NCI-H510A (cell line): ENCODE data around the gene LRRC4C.
"Not testable (repeated sequence)": the region's sequence is repeated elsewhere in the genome, so short reads cannot be mapped to it uniquely, and the experiment has no call there.

Experiments used
- DNase-seq: peaks from one replicate; lab custom pipeline; 2025; lab: John Stamatoyannopoulos, UW

LRRC4C gene

GRCh38 chr11:41018224-41018623 lies 441.2 kb downstream of the LRRC4C start:
- DNase-seq = no peak

DNA sequence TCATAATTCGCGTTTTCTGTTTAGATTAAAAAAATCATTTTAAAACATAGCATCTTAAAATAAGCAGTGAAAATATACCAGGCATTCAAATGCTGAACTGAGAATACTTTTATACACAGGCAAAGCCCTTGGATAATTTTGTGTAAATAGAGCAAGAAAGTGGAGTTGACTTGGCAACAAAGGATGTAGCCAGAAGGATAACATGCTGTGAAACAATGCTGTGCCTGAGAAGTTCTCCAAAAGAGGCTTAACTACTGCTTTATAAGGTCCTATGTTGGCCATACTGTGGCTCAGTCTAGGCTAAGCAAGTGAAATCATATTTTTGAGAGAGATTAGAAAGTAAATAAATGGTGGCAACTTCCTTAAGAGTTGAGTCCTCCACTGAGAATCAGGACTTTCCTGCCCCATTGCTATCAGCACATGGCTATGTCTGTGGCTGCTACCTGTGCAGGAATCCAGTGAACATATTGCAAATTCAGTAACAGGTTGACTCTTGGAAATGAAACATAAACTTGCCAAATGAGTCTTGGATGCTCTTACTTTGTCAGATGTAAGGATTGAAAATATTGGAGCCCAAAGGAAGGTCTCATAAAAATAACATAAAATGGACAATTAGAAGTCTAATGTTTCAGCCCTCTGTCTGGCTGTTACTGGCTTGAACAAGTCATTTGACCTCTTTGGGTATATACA lies 448.9 kb downstream of the LRRC4C start:
- no peak for DNase-seq

GRCh38 chr11:41005986-41006385 lies 453.5 kb downstream of the LRRC4C start:
- DNase-seq = no peak

GRCh38 chr11:41003339-41004282 lies 455.8 kb downstream of the LRRC4C start:
- no peak for DNase-seq

DNA sequence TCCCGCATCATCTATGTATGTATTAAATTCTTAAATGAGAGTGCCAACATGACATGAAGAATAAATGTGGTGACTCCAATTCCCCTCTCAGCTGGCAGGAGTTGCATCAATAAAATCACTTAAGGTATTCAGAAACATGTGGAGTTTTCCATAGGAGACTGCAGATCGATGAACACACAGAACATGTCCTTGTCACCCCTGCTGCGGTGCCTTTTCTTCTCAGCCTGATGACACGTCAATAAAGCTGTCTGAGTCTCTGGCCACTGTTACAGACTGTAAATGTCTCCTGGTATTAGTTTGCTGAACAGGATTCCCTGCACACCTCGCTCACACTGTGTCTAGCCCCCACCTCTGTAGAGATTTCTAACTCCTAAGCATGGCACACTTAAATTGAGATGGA lies 460.5 kb downstream of the LRRC4C start:
- no peak for DNase-seq

GRCh38 chr11:40987776-40988435 lies 471.5 kb downstream of the LRRC4C start:
- no peak for DNase-seq

GRCh38 chr11:40986320-40986719 lies 473.1 kb downstream of the LRRC4C start:
- DNase-seq = no peak

- no peak for DNase-seq
Observed at GRCh38 chr11:40975076-40975475, 484.4 kb downstream of the LRRC4C start.

DNA sequence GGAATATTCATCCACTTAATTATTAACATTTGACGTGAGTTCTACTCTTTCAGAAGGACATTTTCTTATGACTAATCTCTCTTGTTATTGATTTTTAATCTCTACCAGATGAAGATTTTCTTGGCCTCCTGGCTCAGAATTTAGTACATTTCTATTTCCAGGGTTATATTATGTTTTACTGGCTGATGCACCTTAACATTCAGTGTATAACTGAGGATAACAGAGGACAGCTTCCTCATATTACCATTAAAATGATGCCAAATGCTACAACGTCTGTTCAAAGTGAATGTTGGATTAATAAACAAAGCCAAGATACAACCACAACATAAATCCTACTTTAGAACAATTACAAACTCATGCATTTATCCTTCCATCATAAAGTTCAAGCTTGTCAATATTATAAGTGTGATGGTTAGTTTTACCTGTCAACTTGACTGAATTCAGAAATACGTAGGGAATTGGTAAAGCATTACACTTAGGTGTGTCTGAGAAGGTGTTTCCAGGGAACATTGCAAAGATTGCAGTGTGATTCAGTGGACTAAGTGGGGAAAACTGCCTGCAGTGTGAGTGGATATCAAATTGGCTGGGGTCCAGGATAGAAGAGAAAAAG lies 485.2 kb downstream of the LRRC4C start:
- no peak for DNase-seq

DNA sequence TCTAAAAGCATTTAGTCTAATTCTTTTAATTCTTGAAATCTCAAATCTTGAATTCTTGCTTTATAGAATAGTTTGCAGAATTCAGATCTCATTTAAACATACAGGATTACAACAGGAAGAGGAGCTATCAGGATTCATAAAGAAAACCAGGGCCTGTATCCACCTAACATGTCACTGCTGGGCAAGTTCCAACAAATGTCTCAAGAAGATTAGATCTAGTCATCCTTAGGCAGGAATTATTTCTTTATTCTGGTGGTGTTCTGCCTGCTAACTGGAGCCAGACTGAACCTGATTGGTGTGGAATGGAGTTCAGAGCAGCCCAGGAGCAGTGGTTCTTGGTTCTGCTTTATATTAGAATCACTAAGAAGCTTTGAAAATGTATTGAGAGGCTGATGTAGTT lies 500.7 kb downstream of the LRRC4C start:
- no peak for DNase-seq

DNA sequence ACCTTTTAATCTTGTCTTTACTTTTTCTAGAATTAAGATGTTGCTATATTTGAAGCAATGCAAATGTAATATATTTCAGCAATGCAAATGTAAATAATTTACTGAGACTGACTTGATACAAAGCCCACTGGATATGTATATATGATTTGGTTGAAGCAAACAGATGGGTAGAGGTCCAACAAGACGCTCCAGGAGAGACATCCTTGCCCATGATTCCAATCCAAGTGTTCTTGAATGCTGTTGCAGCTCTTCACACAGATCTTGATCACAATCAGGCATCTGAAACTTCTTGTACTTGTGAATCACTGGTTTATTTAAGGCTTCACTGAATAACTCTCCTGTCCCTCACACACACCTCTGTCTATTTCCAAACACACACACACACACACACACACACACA lies 507.0 kb downstream of the LRRC4C start:
- no peak for DNase-seq

- no peak for DNase-seq
Observed at GRCh38 chr11:40938002-40938401, 521.5 kb downstream of the LRRC4C start.

DNA sequence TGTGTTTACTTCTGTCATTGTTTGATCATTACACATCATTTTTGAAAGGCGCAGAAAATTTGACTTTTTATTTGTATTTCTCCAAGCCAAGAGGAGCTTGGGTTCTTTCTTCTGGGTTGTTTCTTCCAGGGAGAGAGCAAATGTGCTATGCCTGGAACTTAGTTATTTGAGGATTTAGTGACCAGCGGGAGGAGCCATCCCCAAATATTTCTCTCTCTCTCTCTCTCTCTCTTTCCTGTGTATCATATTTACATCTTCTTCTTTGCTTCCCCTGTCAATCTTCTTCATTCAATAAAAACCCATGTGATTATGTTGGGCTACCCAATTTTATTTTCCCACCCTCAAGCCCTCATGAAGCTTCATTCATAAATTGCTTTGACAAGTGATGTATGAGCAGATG lies 534.5 kb downstream of the LRRC4C start:
- DNase-seq = no peak

DNA sequence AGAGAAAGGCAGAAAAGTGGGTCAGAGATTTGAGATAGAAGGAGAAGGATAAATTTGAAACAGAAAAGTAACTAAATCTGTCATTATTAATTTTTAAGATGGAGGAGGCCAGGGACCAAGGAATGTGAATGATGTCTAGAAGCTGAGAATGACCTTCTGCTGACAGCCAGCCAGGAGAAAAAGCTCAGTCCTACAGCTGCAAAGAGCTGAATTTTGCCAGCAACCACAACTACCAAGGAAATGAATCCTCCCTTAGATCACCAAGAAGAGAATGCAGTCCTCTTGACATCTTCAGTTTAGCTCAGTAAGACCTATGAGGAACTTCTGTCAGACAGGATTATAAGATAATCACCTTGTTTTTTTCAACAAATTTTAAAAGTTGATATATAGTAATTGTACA lies 538.2 kb downstream of the LRRC4C start:
- DNase-seq = no peak

DNA sequence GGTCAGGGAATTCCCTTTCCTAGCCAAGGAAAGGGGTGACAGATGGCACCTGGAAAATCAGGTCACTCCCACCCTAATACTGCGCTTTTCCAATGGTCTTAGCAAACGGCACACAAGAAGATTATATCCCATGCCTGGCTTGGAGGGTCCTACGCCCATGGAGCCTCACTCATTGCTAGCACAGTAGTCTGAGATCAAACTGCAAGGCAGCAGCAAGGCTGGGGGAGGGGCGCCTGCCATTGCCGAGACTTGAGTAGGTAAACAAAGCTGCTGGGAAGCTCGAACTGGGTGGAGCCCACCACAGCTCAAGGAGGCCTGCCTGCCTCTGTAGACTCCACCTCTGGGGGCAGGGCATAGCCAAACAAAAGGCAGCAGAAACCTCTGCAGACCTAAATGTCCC lies 548.7 kb downstream of the LRRC4C start:
- DNase-seq = not testable (repeated sequence)

GRCh38 chr11:40894501-40894900 lies 565.0 kb downstream of the LRRC4C start:
- DNase-seq = no peak

- DNase-seq = no peak
Observed at GRCh38 chr11:40885250-40885954, 574.0 kb downstream of the LRRC4C start.

DNA sequence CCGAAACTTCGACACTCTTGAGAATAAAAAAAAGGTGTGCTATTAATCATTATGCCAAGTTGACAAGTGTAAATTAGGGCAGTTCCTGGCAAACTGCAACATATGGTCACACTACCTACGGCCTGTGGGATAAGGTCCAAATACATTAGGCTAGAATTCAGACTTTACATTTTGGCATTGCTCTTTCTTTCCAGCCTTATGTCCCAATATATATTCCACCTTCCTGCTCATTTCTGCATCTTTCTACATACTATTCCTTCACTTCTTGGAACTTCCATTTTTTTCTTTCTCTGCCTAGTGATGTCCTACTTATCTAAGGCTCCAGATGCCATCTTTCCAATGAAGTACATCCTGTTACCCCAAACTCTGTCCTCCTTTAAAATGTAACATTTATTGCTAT lies 577.2 kb downstream of the LRRC4C start:
- DNase-seq = no peak

GRCh38 chr11:40879911-40880310 lies 579.5 kb downstream of the LRRC4C start:
- no peak for DNase-seq

- no peak for DNase-seq
Observed at GRCh38 chr11:40877981-40878380, 581.5 kb downstream of the LRRC4C start.

GRCh38 chr11:40877256-40877655 lies 582.2 kb downstream of the LRRC4C start:
- DNase-seq = no peak
